Hematopoietic multipotent progenitor cell (in vitro differentiated cells): Measurements from ENCODE around the gene STRADB. TPM values are rescaled to one million over a fixed set of nuclear protein-coding genes. Genes with fewer than 3 reads are reported as not detected.
"Not testable (repeated sequence)": the region's sequence is repeated elsewhere in the genome, so short reads cannot be mapped to it uniquely, and the experiment has no call there.

Experiments used
- DNase-seq, 3 donors: peaks; one replicate each; pipeline ENCODE4 v3.0.0-alpha.2; 2011 to 2015; ENCODE audit warnings: low read depth in 2 of 3, low spot score in 2 of 3
- total RNA-seq: library from RNA; depleted of rRNA; stranded (reverse); fragments of >200 nt; gene quantifications from one replicate; pipeline ENCODE4 v1.2.3, GENCODE V29; 2012

STRADB gene
- 17.8 TPM for total RNA-seq

- peak; percentile 86 to 98 (median 98) for DNase-seq
These were observed at the start of gene STRADB, which contains the start of gene TRAK2 for GRCh38 chr2:201451292-201452057. STRADB (plus strand) TSS chr2:201451740; CDS start chr2:201454841, 3,101 bp downstream. TRAK2 (minus strand) TSS chr2:201451458; CDS start chr2:201420507, 30,951 bp downstream.

- DNase-seq: no peak
These were observed 49.7 kb upstream of the STRADB start for GRCh38 chr2:201401815-201402214.

GRCh38 chr2:201402651-201403562 is 48.6 kb upstream of the STRADB start:
- no peak for DNase-seq

GRCh38 chr2:201403880-201404279 is 47.7 kb upstream of the STRADB start:
- DNase-seq: no peak

GRCh38 chr2:201404699-201405280 is 46.8 kb upstream of the STRADB start:
- DNase-seq: peak in 1 of 3 donors; percentile 11

- no peak for DNase-seq
These were observed 45.4 kb upstream of the STRADB start for GRCh38 chr2:201406077-201406662.

GRCh38 chr2:201407265-201407664 is 44.3 kb upstream of the STRADB start:
- no peak for DNase-seq

GRCh38 chr2:201408931-201409330 is 42.6 kb upstream of the STRADB start:
- DNase-seq: no peak

GRCh38 chr2:201411421-201411820 is 40.1 kb upstream of the STRADB start:
- DNase-seq: no peak

- peak in 1 of 3 donors; percentile 12 for DNase-seq
These were observed 38.4 kb upstream of the STRADB start for GRCh38 chr2:201413143-201413542.

- no peak for DNase-seq
These were observed 38.0 kb upstream of the STRADB start for GRCh38 chr2:201413552-201413951.

GRCh38 chr2:201414099-201415023 is 37.2 kb upstream of the STRADB start:
- DNase-seq: peak in 2 of 3 donors; percentile 13 to 14

- DNase-seq: no peak
These were observed 36.4 kb upstream of the STRADB start for GRCh38 chr2:201415149-201415548.

- DNase-seq: no peak
These were observed 32.4 kb upstream of the STRADB start for GRCh38 chr2:201419057-201419635.

- no peak for DNase-seq
These were observed 31.6 kb upstream of the STRADB start for GRCh38 chr2:201419986-201420385.

GRCh38 chr2:201420442-201421113 is 31.0 kb upstream of the STRADB start:
- no peak for DNase-seq

- DNase-seq: no peak
These were observed 25.6 kb upstream of the STRADB start for GRCh38 chr2:201425952-201426351.

- DNase-seq: not testable (repeated sequence)
These were observed 23.2 kb upstream of the STRADB start for GRCh38 chr2:201428366-201428765.

GRCh38 chr2:201429835-201430234 is 21.7 kb upstream of the STRADB start:
- DNase-seq: not testable (repeated sequence)
